Choroid plexus epithelial cell (primary cell): ENCODE results near the gene PCDH10.
A peak's percentile ranks its signal among the peaks of the same experiment; 100 is the strongest.
"Not testable (repeated sequence)": the region's sequence is repeated elsewhere in the genome, so short reads cannot be mapped to it uniquely, and the experiment has no call there.

ENCODE experiments used
- DNase-seq: peaks from one replicate; pipeline ENCODE4 v3.0.0-alpha.2; 2010; ENCODE audit warnings: low read depth
- H3K4me3 ChIP-seq: 2 replicates; pipeline ENCODE4 v1.5.1; 2011; ENCODE audit warnings: low read depth, mild to moderate bottlenecking, control low read depth, low read length, moderate library complexity
- CTCF ChIP-seq: conservative IDR thresholded peaks from 2 replicates; pipeline ENCODE4 v1.5.1; 2011; ENCODE audit warnings: low read depth, mild to moderate bottlenecking, control low read depth, inconsistent platforms, low read length, moderate library complexity

The PCDH10 gene

DNA sequence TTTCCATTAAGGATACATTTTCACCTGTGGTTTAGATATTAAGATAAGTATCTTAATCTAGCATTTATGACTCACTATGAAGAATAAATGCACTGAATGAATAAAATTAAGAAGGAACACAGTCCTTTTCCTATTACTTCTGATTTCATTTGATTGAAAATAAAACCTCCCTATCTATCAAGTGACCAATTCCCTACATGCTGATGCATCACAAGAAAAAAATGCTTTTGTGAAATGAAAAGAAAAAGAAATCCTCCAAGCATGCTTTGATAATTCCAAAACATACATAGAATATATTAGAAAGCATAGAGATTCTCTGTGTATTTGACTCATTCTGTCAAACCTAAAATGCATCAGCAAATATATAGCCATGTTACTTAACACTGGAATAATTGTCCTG, 37.1 kb downstream of the PCDH10 start:
- DNase-seq, result no peak
- TF ChIP-seq CTCF, result no peak
- no peak overlapping the region for H3K4me3 ChIP-seq

GRCh38 chr4:133186845-133187244, 37.8 kb downstream of the PCDH10 start:
- no peak for DNase-seq
- no peak overlapping the region for H3K4me3 ChIP-seq
- TF ChIP-seq CTCF, result no peak

DNA sequence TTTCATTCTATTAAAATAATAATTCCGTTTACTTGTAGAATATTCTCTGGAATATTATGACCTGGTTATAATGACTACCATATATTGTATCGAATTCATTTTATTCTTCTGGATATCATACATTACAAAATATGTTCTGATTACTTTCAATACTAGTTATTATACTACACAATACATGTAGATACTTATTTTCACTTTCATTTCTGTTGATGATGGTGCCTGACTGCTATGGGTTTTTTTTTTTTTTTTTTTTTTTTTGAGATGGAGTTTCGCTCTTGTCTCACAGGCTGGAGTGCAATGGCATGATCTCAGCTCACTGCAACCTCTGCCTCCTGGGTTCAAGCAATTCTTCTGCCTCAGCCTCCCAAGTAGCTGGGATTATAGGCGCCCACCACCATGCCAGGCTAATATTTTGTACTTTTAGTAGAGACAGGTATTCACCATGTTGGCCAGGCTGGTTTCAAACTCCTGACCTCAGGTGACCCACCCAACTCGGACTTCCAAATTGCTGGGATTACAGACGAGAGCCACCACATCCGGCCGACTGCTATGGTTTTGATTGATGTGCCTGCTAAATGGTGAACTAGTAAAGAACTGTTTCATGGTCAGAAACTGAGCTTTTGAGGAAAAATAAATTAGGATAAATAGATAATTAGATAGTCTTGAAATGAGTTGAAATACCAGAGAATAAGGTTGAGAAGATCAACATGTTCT, 39.5 kb downstream of the PCDH10 start:
- H3K4me3 ChIP-seq, result no peak overlapping the region
- DNase-seq, result peak; percentile 2
- TF ChIP-seq CTCF, result no peak

GRCh38 chr4:133189147-133189517, 40.0 kb downstream of the PCDH10 start:
- H3K4me3 ChIP-seq, result no peak overlapping the region
- no peak for DNase-seq
- no peak for TF ChIP-seq CTCF

DNA sequence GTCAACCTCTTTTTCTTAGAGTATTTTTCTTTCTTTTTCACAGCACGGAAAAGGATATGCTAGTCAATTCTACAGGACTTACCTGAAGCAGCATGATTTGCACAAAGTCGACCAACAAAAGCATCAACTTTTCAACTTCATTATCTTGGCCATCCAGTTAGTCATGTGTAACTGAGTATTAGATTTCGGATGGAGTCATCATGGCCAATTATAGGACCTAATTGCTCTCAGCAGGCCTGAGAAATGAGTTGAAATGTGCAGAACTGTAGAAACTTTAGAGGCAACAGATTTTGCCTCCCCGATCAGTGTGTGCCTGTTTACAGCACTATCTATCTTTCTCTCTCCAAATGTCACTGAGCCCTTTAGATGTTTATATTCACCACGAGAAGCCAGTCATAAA, 41.0 kb downstream of the PCDH10 start:
- no peak for DNase-seq
- H3K4me3 ChIP-seq, result no peak overlapping the region
- TF ChIP-seq CTCF, result no peak

DNA sequence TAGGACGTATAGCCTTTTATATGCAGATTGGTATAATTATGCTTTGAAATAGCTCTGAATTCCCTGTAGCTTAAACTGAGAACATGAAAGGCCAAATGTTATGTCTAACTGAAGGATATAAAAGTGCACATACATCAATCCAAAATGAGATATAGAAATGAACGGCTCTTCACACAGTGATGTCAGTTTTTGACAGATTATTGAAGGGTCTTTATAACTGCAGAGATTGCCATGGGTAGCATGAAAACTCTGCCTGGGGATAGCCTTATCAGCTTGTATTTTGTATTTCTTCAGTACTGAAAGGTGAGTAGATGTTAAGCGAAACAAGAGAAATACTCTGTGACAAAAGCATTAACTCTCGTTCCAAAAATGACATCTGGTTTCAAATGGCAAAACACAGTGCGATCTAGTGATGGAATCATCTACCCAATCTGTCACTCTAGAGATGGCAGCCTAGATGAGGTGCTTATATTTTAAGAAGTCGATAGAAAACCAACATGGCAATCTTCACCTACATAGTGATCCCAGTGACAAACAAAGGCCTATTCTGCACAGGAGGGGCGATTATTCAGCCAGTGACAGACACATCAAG, 59.7 kb downstream of the PCDH10 start:
- TF ChIP-seq CTCF, result no peak
- H3K4me3 ChIP-seq, result no peak overlapping the region
- no peak for DNase-seq

- no peak for DNase-seq
- TF ChIP-seq CTCF, result no peak
Observed at GRCh38 chr4:133233922-133234321, 84.8 kb downstream of the PCDH10 start.

GRCh38 chr4:133240451-133240850, 91.4 kb downstream of the PCDH10 start:
- DNase-seq, H3K4me3 ChIP-seq: not testable (repeated sequence)

More at GRCh38 chr4:133233922-133234321, 84.8 kb downstream of the PCDH10 start:
- H3K4me3 ChIP-seq, result no peak overlapping the region
